Heart left ventricle (tissue), 13 donors: ENCODE measurements around the gene SRRM5.

Experiments
- POLR2A ChIP-seq, 2 donors: fragments of 450-650 bp; IDR thresholded peaks; one replicate each; pipeline ENCODE4 v1.6.1; 2017; ENCODE audit warnings: antibody characterized with exemption in 2 of 2, mild to moderate bottlenecking in 2 of 2, moderate library complexity in 2 of 2
- TF ChIP-seq, protein P1 (sequence below), 12 donors: fragments of 200-600 bp; sonication (generic) in 4 of 12; IDR thresholded peaks; one replicate each; pipeline versions ENCODE4 v1.5.0 to v1.8.0; 2018 to 2022; ENCODE audit warnings: antibody characterized with exemption in 12 of 12, mild to moderate bottlenecking in 5 of 12
- donor health status: ischemic (EF 13 %, LVEDD 7.1; RV severe dilation, severe dysfunction).
- donor health status: DM: no; HTN: yes; CAD: no.
- donor health status: DM: no; HTN: no; CAD: no.
- donor health status: ischemic (EF 25% LVEDD 6.9; RV normal size, moderate dysfunction).
- donor health status: ischemic (EF 25% LVEDD 5.7; RV mildly dilated, moderate dysfunction).
- donor health status: ischemic (EF 35%, LVEDD 5.7; RV mildly dilated, moderate dysfunction).
- donor health status: nonischemic (EF 11% LVEDD 7.7; RV severe dilation, severe dysfunction).
- donor health status: DM: yes; HTN: yes; CAD: no.
- donor health status: PGD.
- donor health status: ischemic (EF 29% LVEDD 5.4; RV normal size, mild dysfunction).
- donor health status: nonischemic (EF 23%, LVEDD 6.1; RV moderate dilation, normal function).

GRCh38 chr19:43638214-43638994, 26.5 kb downstream of the SRRM5 start:
- TF ChIP-seq, protein P1, sequence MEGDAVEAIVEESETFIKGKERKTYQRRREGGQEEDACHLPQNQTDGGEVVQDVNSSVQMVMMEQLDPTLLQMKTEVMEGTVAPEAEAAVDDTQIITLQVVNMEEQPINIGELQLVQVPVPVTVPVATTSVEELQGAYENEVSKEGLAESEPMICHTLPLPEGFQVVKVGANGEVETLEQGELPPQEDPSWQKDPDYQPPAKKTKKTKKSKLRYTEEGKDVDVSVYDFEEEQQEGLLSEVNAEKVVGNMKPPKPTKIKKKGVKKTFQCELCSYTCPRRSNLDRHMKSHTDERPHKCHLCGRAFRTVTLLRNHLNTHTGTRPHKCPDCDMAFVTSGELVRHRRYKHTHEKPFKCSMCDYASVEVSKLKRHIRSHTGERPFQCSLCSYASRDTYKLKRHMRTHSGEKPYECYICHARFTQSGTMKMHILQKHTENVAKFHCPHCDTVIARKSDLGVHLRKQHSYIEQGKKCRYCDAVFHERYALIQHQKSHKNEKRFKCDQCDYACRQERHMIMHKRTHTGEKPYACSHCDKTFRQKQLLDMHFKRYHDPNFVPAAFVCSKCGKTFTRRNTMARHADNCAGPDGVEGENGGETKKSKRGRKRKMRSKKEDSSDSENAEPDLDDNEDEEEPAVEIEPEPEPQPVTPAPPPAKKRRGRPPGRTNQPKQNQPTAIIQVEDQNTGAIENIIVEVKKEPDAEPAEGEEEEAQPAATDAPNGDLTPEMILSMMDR (IDR thresholded peaks at IDR 0.05) = no peak
- no peak for TF ChIP-seq POLR2A (IDR thresholded peaks at IDR 0.05)
